H1 (cell line): ENCODE measurements around the gene NCL.

Experiments used
- EZH2 ChIP-seq: fragments of 200-600 bp; sonication (generic); IDR thresholded peaks from 2 replicates; pipeline ENCODE4 v1.7.1; 2012; ENCODE audit warnings: low read depth, mild to moderate bottlenecking, moderate library complexity, low read length, inconsistent platforms; ENCODE audit not compliant: severe bottlenecking
- POLR2AphosphoS5 ChIP-seq: IDR thresholded peaks from 2 replicates; pipeline ENCODE4 v1.6.1; 2011; ENCODE audit warnings: low read depth, low read length
- YY1 ChIP-seq: IDR thresholded peaks from 2 replicates; pipeline ENCODE4 v1.6.1; 2011; ENCODE audit warnings: low read depth, mild to moderate bottlenecking, low read length
- ZNF274 ChIP-seq: IDR thresholded peaks from 2 replicates; pipeline ENCODE4 v1.7.0; 2012; ENCODE audit warnings: low read length, borderline replicate concordance; ENCODE audit errors: extremely low read depth
- TF ChIP-seq, protein P1 (sequence below), 3 experiments: IDR thresholded peaks; 1 replicate in 2 of 3; 2 replicates in 1 of 3; pipeline versions ENCODE4 v1.5.1 to v1.6.1; 2011; ENCODE audit warnings: low read length in 3 of 3, mild to moderate bottlenecking in 3 of 3, inconsistent platforms in 2 of 3, low read depth in 1 of 3, moderate library complexity in 1 of 3; ENCODE audit not compliant: insufficient read depth in 1 of 3; ENCODE audit errors: control extremely low read depth in 1 of 3
- TF ChIP-seq, protein P2 (sequence below): IDR thresholded peaks from 2 replicates; pipeline ENCODE4 v1.6.1; 2012; ENCODE audit warnings: inconsistent platforms

DNA sequence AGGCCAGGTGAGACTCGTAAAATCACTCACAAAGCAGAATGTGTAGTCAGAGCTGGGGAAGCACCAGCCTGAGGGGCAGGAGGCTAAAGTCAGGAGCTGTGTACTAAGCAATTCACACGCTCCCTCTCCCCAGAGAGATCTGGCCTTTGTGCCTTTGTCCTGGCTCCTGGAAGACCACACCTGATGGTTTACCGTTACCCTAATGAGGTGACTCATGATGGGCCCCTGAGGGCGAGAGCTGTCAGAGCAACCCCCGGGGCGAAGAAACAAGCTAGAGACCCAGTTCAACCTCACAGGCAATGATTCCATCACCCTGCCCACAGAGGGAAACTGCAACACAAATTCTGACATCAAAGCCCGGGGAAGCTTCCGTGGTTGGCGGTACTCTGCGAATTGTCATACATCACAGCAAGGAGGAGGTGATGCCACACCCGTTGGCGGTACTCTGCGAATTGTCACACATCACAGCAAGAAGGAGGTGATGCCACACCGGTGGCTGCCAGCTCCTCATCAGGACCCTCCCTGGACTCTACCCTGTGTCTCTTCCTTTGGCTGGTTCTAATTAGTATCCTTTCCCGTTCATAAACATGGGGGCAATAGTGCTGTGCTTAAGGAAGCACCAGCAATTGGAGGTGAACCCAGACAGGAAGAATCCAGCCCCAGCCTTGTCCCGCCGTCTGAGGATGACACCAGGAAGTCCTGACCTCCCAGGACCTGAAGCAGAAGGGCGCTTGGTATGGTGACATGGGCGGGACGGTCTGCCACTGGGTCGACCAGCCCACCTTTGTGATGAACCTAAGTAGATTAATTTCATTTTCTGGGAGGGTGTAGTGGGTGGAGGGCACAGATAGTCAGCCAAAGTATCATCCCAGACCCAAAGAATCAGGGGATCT, 38.2 kb downstream of the NCL start:
- no peak for TF ChIP-seq EZH2
- no peak for TF ChIP-seq YY1
- TF ChIP-seq, protein P1, sequence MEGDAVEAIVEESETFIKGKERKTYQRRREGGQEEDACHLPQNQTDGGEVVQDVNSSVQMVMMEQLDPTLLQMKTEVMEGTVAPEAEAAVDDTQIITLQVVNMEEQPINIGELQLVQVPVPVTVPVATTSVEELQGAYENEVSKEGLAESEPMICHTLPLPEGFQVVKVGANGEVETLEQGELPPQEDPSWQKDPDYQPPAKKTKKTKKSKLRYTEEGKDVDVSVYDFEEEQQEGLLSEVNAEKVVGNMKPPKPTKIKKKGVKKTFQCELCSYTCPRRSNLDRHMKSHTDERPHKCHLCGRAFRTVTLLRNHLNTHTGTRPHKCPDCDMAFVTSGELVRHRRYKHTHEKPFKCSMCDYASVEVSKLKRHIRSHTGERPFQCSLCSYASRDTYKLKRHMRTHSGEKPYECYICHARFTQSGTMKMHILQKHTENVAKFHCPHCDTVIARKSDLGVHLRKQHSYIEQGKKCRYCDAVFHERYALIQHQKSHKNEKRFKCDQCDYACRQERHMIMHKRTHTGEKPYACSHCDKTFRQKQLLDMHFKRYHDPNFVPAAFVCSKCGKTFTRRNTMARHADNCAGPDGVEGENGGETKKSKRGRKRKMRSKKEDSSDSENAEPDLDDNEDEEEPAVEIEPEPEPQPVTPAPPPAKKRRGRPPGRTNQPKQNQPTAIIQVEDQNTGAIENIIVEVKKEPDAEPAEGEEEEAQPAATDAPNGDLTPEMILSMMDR (IDR thresholded peaks at IDR 0.05; ENCODE audit: control extremely low read depth in 1 of 3, insufficient read depth in 1 of 3, low read depth in 1 of 3, low read length in 3 of 3) = no peak
- TF ChIP-seq POLR2AphosphoS5 = no peak
- TF ChIP-seq, protein P2, sequence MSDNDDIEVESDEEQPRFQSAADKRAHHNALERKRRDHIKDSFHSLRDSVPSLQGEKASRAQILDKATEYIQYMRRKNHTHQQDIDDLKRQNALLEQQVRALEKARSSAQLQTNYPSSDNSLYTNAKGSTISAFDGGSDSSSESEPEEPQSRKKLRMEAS = no peak
- TF ChIP-seq ZNF274 = no peak
